CD14-positive monocyte (primary cell): Measurements from ENCODE around the gene MAST4. TPM values are rescaled to one million over a fixed set of nuclear protein-coding genes. Genes with fewer than 3 reads are reported as not detected.

Experiments used
- DNase-seq, 3 donors: peaks; one replicate each; pipeline ENCODE4 v3.0.0-alpha.2; 2011 to 2022
- H2AFZ ChIP-seq: 2 replicates; pipeline ENCODE4 v1.6.0; 2012; ENCODE audit warnings: mild to moderate bottlenecking, low read depth, low read length, inconsistent platforms; ENCODE audit not compliant: insufficient read depth, poor library complexity, severe bottlenecking
- H3K27ac ChIP-seq, 2 donors: 1 replicate in 1 of 2; 2 replicates in 1 of 2; pipeline ENCODE4 v1.5.1; 2012 to 2013; ENCODE audit warnings: low read length in 2 of 2, control low read depth in 1 of 2, inconsistent platforms in 1 of 2, low read depth in 1 of 2, mild to moderate bottlenecking in 1 of 2
- H3K27me3 ChIP-seq, 2 donors: one replicate each; pipeline versions ENCODE4 v1.6.0 to v1.6.1; 2011 to 2013; ENCODE audit warnings: low read length in 2 of 2; ENCODE audit not compliant: control insufficient read depth in 2 of 2, insufficient read depth in 2 of 2
- H3K36me3 ChIP-seq, 2 donors: replicated peaks in 1 of 2; 1 replicate in 1 of 2; 2 replicates in 1 of 2; pipeline versions ENCODE4 v1.5.1 to v1.6.1; 2012 to 2013; ENCODE audit warnings: low read length in 2 of 2, control low read depth in 1 of 2, inconsistent platforms in 1 of 2, mild to moderate bottlenecking in 1 of 2; ENCODE audit not compliant: insufficient read depth in 2 of 2, control insufficient read depth in 1 of 2
- H3K4me1 ChIP-seq, 2 donors: 1 replicate in 1 of 2; 2 replicates in 1 of 2; pipeline versions ENCODE4 v1.5.1 to v1.6.1; 2012 to 2013; ENCODE audit warnings: low read length in 2 of 2, control low read depth in 1 of 2, inconsistent platforms in 1 of 2, mild to moderate bottlenecking in 1 of 2, moderate library complexity in 1 of 2; ENCODE audit not compliant: insufficient read depth in 2 of 2, control insufficient read depth in 1 of 2
- H3K4me2 ChIP-seq: replicated peaks from 2 replicates; pipeline ENCODE3; 2012; ENCODE audit warnings: low read length, moderate library complexity, mild to moderate bottlenecking; ENCODE audit not compliant: poor library complexity, severe bottlenecking; ENCODE audit errors: extremely low read depth
- H3K4me3 ChIP-seq, 3 experiments: fragments of 200-600 bp in 1 of 3; sonication (generic) in 1 of 3; replicated peaks in 1 of 3; 1 replicate in 2 of 3; 2 replicates in 1 of 3; pipeline ENCODE4 v1.5.1; 2011 to 2013; ENCODE audit warnings: low read length in 3 of 3, mild to moderate bottlenecking in 3 of 3, control low read depth in 2 of 3, low read depth in 2 of 3, inconsistent platforms in 1 of 3, moderate library complexity in 1 of 3
- H3K79me2 ChIP-seq: 2 replicates; pipeline ENCODE4 v1.6.0; 2012; ENCODE audit warnings: mild to moderate bottlenecking, control low read depth, inconsistent platforms, low read length, moderate library complexity; ENCODE audit not compliant: insufficient read depth
- H3K9ac ChIP-seq: 2 replicates; pipeline ENCODE4 v1.6.0; 2017; ENCODE audit warnings: low read length, mild to moderate bottlenecking; ENCODE audit not compliant: insufficient read depth, poor library complexity, severe bottlenecking
- H3K9me3 ChIP-seq, 2 donors: replicated peaks in 1 of 2; 1 replicate in 1 of 2; 2 replicates in 1 of 2; pipeline versions ENCODE4 v1.5.1 to v1.6.1; 2012 to 2013; ENCODE audit warnings: low read length in 2 of 2, control low read depth in 1 of 2; ENCODE audit not compliant: control insufficient read depth in 1 of 2, insufficient read depth in 1 of 2
- H4K20me1 ChIP-seq: 2 replicates; pipeline ENCODE4 v1.6.0; 2012; ENCODE audit warnings: mild to moderate bottlenecking, low read length, control low read depth, moderate library complexity; ENCODE audit not compliant: insufficient read depth
- H3K27ac Mint-ChIP-seq, 7 donors: one replicate each; pipeline ENCODE4 v1.8.0; 2020; ENCODE audit warnings: mild to moderate bottlenecking in 7 of 7, mixed read lengths in 7 of 7, moderate library complexity in 6 of 7, inconsistent platforms in 2 of 7
- H3K27me3 Mint-ChIP-seq, 3 donors: one replicate each; pipeline ENCODE4 v1.8.0; 2021 to 2022; ENCODE audit warnings: low read depth in 3 of 3, mild to moderate bottlenecking in 3 of 3, mixed read lengths in 3 of 3, moderate library complexity in 3 of 3, inconsistent platforms in 1 of 3
- H3K36me3 Mint-ChIP-seq, 2 donors: one replicate each; pipeline ENCODE4 v1.8.0; 2020; ENCODE audit warnings: mixed read lengths in 2 of 2, inconsistent platforms in 1 of 2, mild to moderate bottlenecking in 1 of 2
- H3K4me1 Mint-ChIP-seq: one replicate; pipeline ENCODE4 v1.8.0; 2020; ENCODE audit warnings: mild to moderate bottlenecking, mixed read lengths
- H3K4me3 Mint-ChIP-seq, 2 donors: one replicate each; pipeline ENCODE4 v1.8.0; 2020; ENCODE audit warnings: mild to moderate bottlenecking in 2 of 2, mixed read lengths in 2 of 2, moderate library complexity in 1 of 2
- H3K9me3 Mint-ChIP-seq, 7 donors: one replicate each; pipeline ENCODE4 v1.8.0; 2020 to 2022; ENCODE audit warnings: mixed read lengths in 7 of 7, mild to moderate bottlenecking in 6 of 7, moderate library complexity in 6 of 7, inconsistent platforms in 2 of 7
- CTCF ChIP-seq: fragments of 200-600 bp; IDR thresholded peaks from one replicate; pipeline ENCODE4 v1.8.0; 2022; ENCODE audit warnings: antibody characterized with exemption, mild to moderate bottlenecking
- WGBS: methylation state at CpG from one replicate; pipeline ENCODE4 v1.1.5; 2013; ENCODE audit warnings: missing lambda C conversion rate; ENCODE audit not compliant: insufficient coverage; 5-methylcytosine and 5-hydroxymethylcytosine counted together
- intact Hi-C, 2 donors: fragments of 100-400 bp; cut with micrococcal nuclease; formaldehyde crosslinking; loops; one replicate each; pipeline versions ENCODE4 v1.15.0 to v1.15.1; 2023
- polyA plus RNA-seq, 3 donors: library from polyadenylated mRNA; depleted of rRNA in 1 of 3; unstranded in 2 of 3; stranded (reverse) in 1 of 3; fragments of 300-500 nt in 2 of 3; fragments of >200 nt in 1 of 3; fragmentation: Illumina TruSeq in 2 of 3; gene quantifications; 1 replicate in 2 of 3; 2 replicates in 1 of 3; pipeline ENCODE4 v1.2.3, GENCODE V29; 2012 to 2021

Gene MAST4
- polyA plus RNA-seq, 3 donors, result 0.03 to 0.24 TPM; not detected in 1

- Histone ChIP-seq H3K9ac (no peak overlapping the region), H3K9me3 (no peaks in the 10 kb centered on the region), H3K27me3 (no peaks in the 10 kb centered on the region), H3K36me3 (no peaks in the 10 kb centered on the region), H3K4me1 (no peaks in the 10 kb centered on the region), H4K20me1 (no peaks in the 10 kb centered on the region), H2AFZ (no peak overlapping the region), H3K27ac (no peak overlapping the region), H3K4me3 (no peak overlapping the region), H3K79me2 (no peaks in the 10 kb centered on the region), H3K4me2 (no peak overlapping the region)
- WGBS, result 100% methylated on average over 5 of the region's 10 CpGs
- peak; percentile 80 for TF ChIP-seq CTCF
- H3K4me3 Mint-ChIP-seq, result no peak overlapping the region
- H3K36me3 Mint-ChIP-seq, result no peaks in the 10 kb centered on the region
- H3K27ac Mint-ChIP-seq, result peak overlapping the region in 1 of 7 donors; percentile 1
- H3K4me1 Mint-ChIP-seq, result peaks cover 9% of the 10 kb centered on the region
- DNase-seq, result peak in 2 of 3 donors; percentile 53 to 58
- H3K9me3 Mint-ChIP-seq, result peaks cover 0 to 4% (median 0%) of the 10 kb centered on the region in 7 donors
- peaks cover 3 to 10% (median 9%) of the 10 kb centered on the region in 3 donors for H3K27me3 Mint-ChIP-seq
- intact Hi-C loops, result no loop called here
Measured at GRCh38 chr5:66864240-66864884, 268.2 kb downstream of the MAST4 start.

GRCh38 chr5:66867618-66868322 lies 271.6 kb downstream of the MAST4 start:
- H2AFZ ChIP-seq, result no peak overlapping the region
- H3K9me3 Mint-ChIP-seq, result no peaks in the 10 kb centered on the region
- no peak overlapping the region for H3K4me3 Mint-ChIP-seq
- no peaks in the 10 kb centered on the region for H3K4me1 ChIP-seq
- DNase-seq, result no peak
- no peak overlapping the region for H3K9ac ChIP-seq
- H3K36me3 ChIP-seq, result no peaks in the 10 kb centered on the region
- H3K4me3 ChIP-seq, result no peak overlapping the region
- H3K4me2 ChIP-seq, result no peak overlapping the region
- no peak overlapping the region for H3K27ac Mint-ChIP-seq
- no peaks in the 10 kb centered on the region for H3K36me3 Mint-ChIP-seq
- TF ChIP-seq CTCF, result no peak
- intact Hi-C loops, result no loop called here
- H3K27me3 Mint-ChIP-seq, result peaks cover 0 to 7% (median 6%) of the 10 kb centered on the region in 3 donors
- H3K9me3 ChIP-seq, result no peaks in the 10 kb centered on the region
- no peaks in the 10 kb centered on the region for H3K79me2 ChIP-seq
- WGBS, result no CpG with 5 or more reads among the region's 1 CpG
- H3K4me1 Mint-ChIP-seq, result peaks cover 4% of the 10 kb centered on the region
- no peaks in the 10 kb centered on the region for H4K20me1 ChIP-seq
- no peaks in the 10 kb centered on the region for H3K27me3 ChIP-seq
- H3K27ac ChIP-seq, result no peak overlapping the region
